HepG2 (cell line): ENCODE measurements around the gene UNC5B. TPM values are rescaled to one million over a fixed set of nuclear protein-coding genes. Genes with fewer than 3 reads are reported as not detected.

Experiments used
- ATF5 ChIP-seq: sonication (generic); formaldehyde crosslinking; IDR thresholded peaks from 2 replicates; pipeline ENCODE4 v1.4.0; 2020; ENCODE audit warnings: mild to moderate bottlenecking, low read depth, missing genetic modification reagents
- DNMT1 ChIP-seq: sonication (generic); formaldehyde crosslinking; IDR thresholded peaks from 2 replicates; pipeline ENCODE4 v1.5.1; 2020; ENCODE audit warnings: mild to moderate bottlenecking, missing genetic modification reagents
- FOXO1 ChIP-seq: sonication (generic); formaldehyde crosslinking; IDR thresholded peaks from 2 replicates; pipeline ENCODE4 v1.4.0; 2020; ENCODE audit warnings: missing genetic modification reagents
- GATA4 ChIP-seq: sonication (generic); IDR thresholded peaks from 2 replicates; pipeline ENCODE4 v1.6.1; 2016; ENCODE audit warnings: antibody characterized with exemption, low read depth, borderline replicate concordance
- GPN1 ChIP-seq: sonication (generic); formaldehyde crosslinking; IDR thresholded peaks from 2 replicates; pipeline ENCODE4 v1.5.1; 2020; ENCODE audit warnings: missing genetic modification reagents, borderline replicate concordance
- GZF1 ChIP-seq: sonication (generic); formaldehyde crosslinking; IDR thresholded peaks from 2 replicates; pipeline ENCODE4 v1.5.1; 2020; ENCODE audit warnings: mild to moderate bottlenecking, missing genetic modification reagents
- HMG20B ChIP-seq: conservative IDR thresholded peaks from 2 replicates; pipeline ENCODE4 v1.6.1; 2016; ENCODE audit warnings: missing genetic modification reagents, missing compliant biosample characterization
- HNRNPK ChIP-seq: fragments of 200-400 bp; formaldehyde crosslinking; IDR thresholded peaks from 2 replicates; pipeline ENCODE4 v1.6.1; 2018; ENCODE audit warnings: low read length, low read depth, moderate library complexity, mild to moderate bottlenecking; ENCODE audit not compliant: poor library complexity, severe bottlenecking
- KDM4B ChIP-seq: sonication (generic); formaldehyde crosslinking; IDR thresholded peaks from 2 replicates; pipeline ENCODE4 v1.4.0; 2020; ENCODE audit warnings: missing genetic modification reagents
- KMT2A ChIP-seq: sonication (generic); formaldehyde crosslinking; IDR thresholded peaks from 2 replicates; pipeline ENCODE4 v1.4.0; 2020; ENCODE audit warnings: missing genetic modification reagents
- MIXL1 ChIP-seq: IDR thresholded peaks from 2 replicates; pipeline ENCODE4 v1.6.1; 2016
- MLLT10 ChIP-seq: sonication (generic); formaldehyde crosslinking; IDR thresholded peaks from 2 replicates; pipeline ENCODE4 v1.4.0; 2020; ENCODE audit warnings: missing genetic modification reagents
- NRL ChIP-seq: sonication (generic); formaldehyde crosslinking; IDR thresholded peaks from 2 replicates; pipeline ENCODE4 v1.5.0; 2020; ENCODE audit warnings: missing genetic modification reagents, mild to moderate bottlenecking, moderate library complexity, borderline replicate concordance
- SMARCE1 ChIP-seq: fragments of 450-650 bp; IDR thresholded peaks from 2 replicates; pipeline ENCODE4 v1.6.1; 2017; ENCODE audit warnings: borderline replicate concordance
- SP2 ChIP-seq: sonication (generic); formaldehyde crosslinking; IDR thresholded peaks from 2 replicates; pipeline ENCODE4 v1.5.1; 2020; ENCODE audit warnings: mild to moderate bottlenecking, missing genetic modification reagents
- ZFP62 ChIP-seq: sonication (generic); formaldehyde crosslinking; IDR thresholded peaks from 2 replicates; pipeline ENCODE4 v1.4.0; 2020; ENCODE audit warnings: missing genetic modification reagents
- ZFP91 ChIP-seq: sonication (generic); formaldehyde crosslinking; IDR thresholded peaks from 2 replicates; pipeline ENCODE4 v1.9.0; 2022; ENCODE audit warnings: missing genetic modification reagents, mild to moderate bottlenecking, borderline replicate concordance
- ZNF136 ChIP-seq: sonication (generic); formaldehyde crosslinking; IDR thresholded peaks from 2 replicates; pipeline ENCODE4 v1.8.1; 2022; ENCODE audit warnings: low read depth, mild to moderate bottlenecking, moderate library complexity, missing genetic modification reagents
- ZNF225 ChIP-seq: sonication (generic); formaldehyde crosslinking; IDR thresholded peaks from 2 replicates; pipeline ENCODE4 v1.4.0; 2020; ENCODE audit warnings: mild to moderate bottlenecking, missing genetic modification reagents
- ZNF326 ChIP-seq: sonication (generic); formaldehyde crosslinking; IDR thresholded peaks from 2 replicates; pipeline ENCODE4 v1.4.0; 2020; ENCODE audit warnings: missing genetic modification reagents, borderline replicate concordance
- ZNF563 ChIP-seq: sonication (generic); formaldehyde crosslinking; IDR thresholded peaks from 2 replicates; pipeline ENCODE4 v1.8.0; 2022; ENCODE audit warnings: mild to moderate bottlenecking, moderate library complexity, missing genetic modification reagents
- ZNF768 ChIP-seq: sonication (generic); formaldehyde crosslinking; IDR thresholded peaks from 2 replicates; pipeline ENCODE4 v1.4.0; 2020; ENCODE audit warnings: missing genetic modification reagents
- ZNF788 ChIP-seq: sonication (generic); formaldehyde crosslinking; IDR thresholded peaks from 2 replicates; pipeline ENCODE4 v1.5.0; 2020; ENCODE audit warnings: mild to moderate bottlenecking, missing genetic modification reagents, borderline replicate concordance
- polyA plus RNA-seq, 8 experiments: library from polyadenylated mRNA; depleted of rRNA in 3 of 8; stranded (reverse) in 7 of 8; unstranded in 1 of 8; fragments of >200 nt; fragmentation: Illumina TruSeq in 4 of 8; extraction: Trizol in 4 of 8; gene quantifications; 2 replicates each; pipeline versions ENCODE4 v1.2.1 to v1.2.3, GENCODE V29; 2011 to 2016; ENCODE audit warnings: low read depth in 4 of 8, missing spikeins in 1 of 8, mixed read lengths in 1 of 8; ENCODE audit not compliant: insufficient read depth in 1 of 8
- total RNA-seq, 5 experiments: library from RNA; depleted of rRNA; stranded (reverse); fragments of >200 nt; fragmentation: Illumina TruSeq; extraction: Trizol; gene quantifications; 2 replicates each; pipeline ENCODE4 v1.2.3, GENCODE V29; 2016; ENCODE audit warnings: low read depth in 1 of 5
- TF ChIP-seq, protein P1 (sequence below): sonication (generic); formaldehyde crosslinking; IDR thresholded peaks from 2 replicates; pipeline ENCODE4 v1.5.0; 2020; ENCODE audit warnings: mild to moderate bottlenecking, missing genetic modification reagents

UNC5B gene
- total and polyA plus RNA-seq, 2 of the 13 experiments (the other 11 are each of a cell fraction or from before 2014, with no cell fraction given): 0.07 TPM

- no peak for TF ChIP-seq SMARCE1
- TF ChIP-seq ZNF326: no peak
- peak; percentile 87 for TF ChIP-seq FOXO1 (CRISPR knock-in tag)
- peak; percentile 79 for TF ChIP-seq HMG20B (CRISPR knock-in tag)
- TF ChIP-seq ZNF563 (CRISPR knock-in tag): peak; percentile 69; the same call in 1 of the 2 replicates
- TF ChIP-seq MIXL1 (CRISPR knock-in tag): peak; percentile 77
- TF ChIP-seq ZFP62 (CRISPR knock-in tag): no peak
- TF ChIP-seq, protein P1, sequence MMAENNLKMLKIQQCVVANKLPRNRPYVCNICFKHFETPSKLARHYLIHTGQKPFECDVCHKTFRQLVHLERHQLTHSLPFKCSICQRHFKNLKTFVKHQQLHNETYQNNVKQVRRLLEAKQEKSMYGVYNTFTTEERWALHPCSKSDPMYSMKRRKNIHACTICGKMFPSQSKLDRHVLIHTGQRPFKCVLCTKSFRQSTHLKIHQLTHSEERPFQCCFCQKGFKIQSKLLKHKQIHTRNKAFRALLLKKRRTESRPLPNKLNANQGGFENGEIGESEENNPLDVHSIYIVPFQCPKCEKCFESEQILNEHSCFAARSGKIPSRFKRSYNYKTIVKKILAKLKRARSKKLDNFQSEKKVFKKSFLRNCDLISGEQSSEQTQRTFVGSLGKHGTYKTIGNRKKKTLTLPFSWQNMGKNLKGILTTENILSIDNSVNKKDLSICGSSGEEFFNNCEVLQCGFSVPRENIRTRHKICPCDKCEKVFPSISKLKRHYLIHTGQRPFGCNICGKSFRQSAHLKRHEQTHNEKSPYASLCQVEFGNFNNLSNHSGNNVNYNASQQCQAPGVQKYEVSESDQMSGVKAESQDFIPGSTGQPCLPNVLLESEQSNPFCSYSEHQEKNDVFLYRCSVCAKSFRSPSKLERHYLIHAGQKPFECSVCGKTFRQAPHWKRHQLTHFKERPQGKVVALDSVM (CRISPR knock-in tag): peak; percentile 65
- no peak for TF ChIP-seq GZF1 (CRISPR knock-in tag)
- peak; percentile 34; the same call in 1 of the 2 replicates for TF ChIP-seq ZFP91
- TF ChIP-seq DNMT1 (CRISPR knock-in tag): no peak
- TF ChIP-seq KMT2A (CRISPR knock-in tag): no peak
- no peak for TF ChIP-seq MLLT10 (CRISPR knock-in tag)
- peak; percentile 79; the same call in 1 of the 2 replicates for TF ChIP-seq GATA4
- no peak for TF ChIP-seq ZNF136
- no peak for TF ChIP-seq GPN1 (CRISPR knock-in tag)
- TF ChIP-seq ATF5: no peak
- peak; percentile 78; the same call in 1 of the 2 replicates for TF ChIP-seq NRL (CRISPR knock-in tag)
- no peak for TF ChIP-seq SP2 (CRISPR knock-in tag)
- no peak; the same call in 1 of the 2 replicates for TF ChIP-seq ZNF768
- TF ChIP-seq ZNF788 (CRISPR knock-in tag): peak; percentile 86; the same call in 1 of the 2 replicates
- peak; percentile 85 for TF ChIP-seq KDM4B (CRISPR knock-in tag)
- no peak for TF ChIP-seq HNRNPK
- no peak for TF ChIP-seq ZNF225 (CRISPR knock-in tag)
Measured at GRCh38 chr10:71339796-71340589, 127.6 kb downstream of the UNC5B start (continued).
